Epidermal melanocyte (primary cell): ENCODE measurements around the gene FOXI2.

Experiments used
- DNase-seq: peaks from one replicate; pipeline ENCODE4 v3.0.0; 2011; ENCODE audit warnings: low spot score; ENCODE audit not compliant: insufficient read length

FOXI2 gene

GRCh38 chr10:127736915-127737562 lies at the start of gene FOXI2:
Gene FOXI2 (plus strand): TSS chr10:127737185. CDS start chr10:127737274, 89 bp downstream.
- no peak for DNase-seq

- DNase-seq, result no peak
Measured at GRCh38 chr10:127687548-127687947, 49.4 kb upstream of the FOXI2 start.

- DNase-seq, result no peak
Measured at GRCh38 chr10:127690176-127690835, 46.7 kb upstream of the FOXI2 start.

GRCh38 chr10:127694580-127695193 lies 42.3 kb upstream of the FOXI2 start:
- DNase-seq, result no peak

GRCh38 chr10:127695431-127695830 lies 41.6 kb upstream of the FOXI2 start:
- no peak for DNase-seq

- DNase-seq, result no peak
Measured at GRCh38 chr10:127698886-127699285, 38.1 kb upstream of the FOXI2 start.

GRCh38 chr10:127699311-127699710 lies 37.7 kb upstream of the FOXI2 start:
- DNase-seq, result no peak

GRCh38 chr10:127702271-127702670 lies 34.7 kb upstream of the FOXI2 start:
- no peak for DNase-seq

- no peak for DNase-seq
Measured at GRCh38 chr10:127715249-127715648, 21.7 kb upstream of the FOXI2 start.

- DNase-seq, result no peak
Measured at GRCh38 chr10:127715782-127716378, 21.1 kb upstream of the FOXI2 start.

GRCh38 chr10:127720142-127720541 lies 16.8 kb upstream of the FOXI2 start:
- no peak for DNase-seq

- no peak for DNase-seq
Measured at GRCh38 chr10:127720903-127721302, 16.1 kb upstream of the FOXI2 start.

- no peak for DNase-seq
Measured at GRCh38 chr10:127734753-127735152, 2.2 kb upstream of the FOXI2 start.

- no peak for DNase-seq
Measured at GRCh38 chr10:127735156-127735555, 1.8 kb upstream of the FOXI2 start.

GRCh38 chr10:127735723-127736221 lies 1.2 kb upstream of the FOXI2 start:
- no peak for DNase-seq

- no peak for DNase-seq
Measured at GRCh38 chr10:127736222-127736914, 617 bp upstream of the FOXI2 start.

GRCh38 chr10:127737563-127738511 lies 852 bp downstream of the FOXI2 start:
- no peak for DNase-seq

GRCh38 chr10:127738512-127739424 lies 1.8 kb downstream of the FOXI2 start:
- DNase-seq, result no peak

- no peak for DNase-seq
Measured at GRCh38 chr10:127739908-127740307, 2.9 kb downstream of the FOXI2 start.
